OCI-LY7 (cell line): ENCODE data around the gene PDLIM3.

ENCODE experiments used
- EZH2phosphoT487 ChIP-seq: fragments of 200-600 bp; sonication (generic); IDR thresholded peaks from 2 replicates; pipeline ENCODE4 v1.6.1; 2018; ENCODE audit warnings: low read depth, borderline replicate concordance, mild to moderate bottlenecking, mixed run types, antibody characterized with exemption, low read length, moderate library complexity, mixed read lengths
- TF ChIP-seq, protein P1 (sequence below): fragments of 200-600 bp; sonication (generic); conservative IDR thresholded peaks from 2 replicates; pipeline ENCODE4 v1.5.1; 2014; ENCODE audit warnings: mild to moderate bottlenecking, antibody characterized with exemption, low read length, moderate library complexity, mixed read lengths

- TF ChIP-seq, protein P1, sequence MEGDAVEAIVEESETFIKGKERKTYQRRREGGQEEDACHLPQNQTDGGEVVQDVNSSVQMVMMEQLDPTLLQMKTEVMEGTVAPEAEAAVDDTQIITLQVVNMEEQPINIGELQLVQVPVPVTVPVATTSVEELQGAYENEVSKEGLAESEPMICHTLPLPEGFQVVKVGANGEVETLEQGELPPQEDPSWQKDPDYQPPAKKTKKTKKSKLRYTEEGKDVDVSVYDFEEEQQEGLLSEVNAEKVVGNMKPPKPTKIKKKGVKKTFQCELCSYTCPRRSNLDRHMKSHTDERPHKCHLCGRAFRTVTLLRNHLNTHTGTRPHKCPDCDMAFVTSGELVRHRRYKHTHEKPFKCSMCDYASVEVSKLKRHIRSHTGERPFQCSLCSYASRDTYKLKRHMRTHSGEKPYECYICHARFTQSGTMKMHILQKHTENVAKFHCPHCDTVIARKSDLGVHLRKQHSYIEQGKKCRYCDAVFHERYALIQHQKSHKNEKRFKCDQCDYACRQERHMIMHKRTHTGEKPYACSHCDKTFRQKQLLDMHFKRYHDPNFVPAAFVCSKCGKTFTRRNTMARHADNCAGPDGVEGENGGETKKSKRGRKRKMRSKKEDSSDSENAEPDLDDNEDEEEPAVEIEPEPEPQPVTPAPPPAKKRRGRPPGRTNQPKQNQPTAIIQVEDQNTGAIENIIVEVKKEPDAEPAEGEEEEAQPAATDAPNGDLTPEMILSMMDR: no peak
- TF ChIP-seq EZH2phosphoT487: no peak
Measured at GRCh38 chr4:185473247-185473646, 62.1 kb downstream of the PDLIM3 start.
